HL-60 (cell line): ENCODE results near the gene FTO.

Experiments
- DNase-seq, 2 experiments: peaks; one replicate each; pipeline ENCODE4 v3.0.0-alpha.2; 2010 to 2020; ENCODE audit warnings: low read depth in 1 of 2, low spot score in 1 of 2
- H3K27ac ChIP-seq: fragments of 250-450 bp; sonication (Bioruptor Pico); replicated peaks from 2 replicates; pipeline ENCODE4 v1.5.1; 2020; ENCODE audit warnings: mild to moderate bottlenecking, moderate library complexity
- H3K27me3 ChIP-seq: fragments of 250-450 bp; sonication (Bioruptor Pico); 2 replicates; pipeline ENCODE4 v1.5.1; 2021; ENCODE audit warnings: mild to moderate bottlenecking, moderate library complexity; ENCODE audit not compliant: insufficient read depth, poor library complexity, severe bottlenecking
- H3K4me3 ChIP-seq: replicated peaks from 2 replicates; pipeline ENCODE4 v1.5.1; 2011; ENCODE audit warnings: mild to moderate bottlenecking, control low read depth, low read length; ENCODE audit not compliant: insufficient read depth
- CTCF ChIP-seq: IDR thresholded peaks from one replicate; pipeline ENCODE4 v1.5.1; 2011; ENCODE audit warnings: low read length, control low read depth, inconsistent platforms; ENCODE audit not compliant: insufficient read depth
- GABPA ChIP-seq: IDR thresholded peaks from 2 replicates; pipeline ENCODE4 v1.6.1; 2012; ENCODE audit warnings: low read depth
- POLR2AphosphoS5 ChIP-seq: IDR thresholded peaks from 2 replicates; pipeline ENCODE4 v1.6.1; 2012; ENCODE audit warnings: low read depth
- REST ChIP-seq: IDR thresholded peaks from 2 replicates; pipeline ENCODE4 v1.6.1; 2012; ENCODE audit warnings: low read depth; ENCODE audit not compliant: insufficient replicate concordance
- SPI1 ChIP-seq: IDR thresholded peaks from 2 replicates; pipeline ENCODE4 v1.6.1; 2012; ENCODE audit warnings: low read depth, mild to moderate bottlenecking, borderline replicate concordance

Gene FTO

GRCh38 chr16:53960954-53961616, 257.1 kb downstream of the FTO start:
- no peaks in the 10 kb centered on the region for H3K27me3 ChIP-seq
- no peak overlapping the region for H3K4me3 ChIP-seq
- DNase-seq: no peak
- TF ChIP-seq POLR2AphosphoS5 (no peak), CTCF (no peak), REST (no peak), SPI1 (no peak), GABPA (no peak)
- H3K27ac ChIP-seq: no peak overlapping the region

- TF ChIP-seq CTCF: no peak
- TF ChIP-seq GABPA: no peak
- no peak for TF ChIP-seq SPI1
- TF ChIP-seq REST: no peak
- TF ChIP-seq POLR2AphosphoS5: no peak
- Histone ChIP-seq H3K27me3 (no peaks in the 10 kb centered on the region), H3K27ac (no peak overlapping the region), H3K4me3 (no peak overlapping the region)
- no peak for DNase-seq
These were observed 258.1 kb downstream of the FTO start for GRCh38 chr16:53962041-53962440.

- Histone ChIP-seq H3K4me3 (no peak overlapping the region), H3K27me3 (no peaks in the 10 kb centered on the region), H3K27ac (no peak overlapping the region)
- DNase-seq: no peak
- TF ChIP-seq REST (no peak), GABPA (no peak), CTCF (no peak), POLR2AphosphoS5 (no peak), SPI1 (no peak)
These were observed 260.3 kb downstream of the FTO start for GRCh38 chr16:53964145-53964790.
